Activated gamma-delta T cell (primary cell): ENCODE data around the gene PKIG.

Source experiments
- DNase-seq: peaks from one replicate; lab custom pipeline; 2025; lab: John Stamatoyannopoulos, UW

PKIG gene

GRCh38 chr20:44619294-44619693, 36.9 kb downstream of the PKIG start:
- DNase-seq = no peak

DNA sequence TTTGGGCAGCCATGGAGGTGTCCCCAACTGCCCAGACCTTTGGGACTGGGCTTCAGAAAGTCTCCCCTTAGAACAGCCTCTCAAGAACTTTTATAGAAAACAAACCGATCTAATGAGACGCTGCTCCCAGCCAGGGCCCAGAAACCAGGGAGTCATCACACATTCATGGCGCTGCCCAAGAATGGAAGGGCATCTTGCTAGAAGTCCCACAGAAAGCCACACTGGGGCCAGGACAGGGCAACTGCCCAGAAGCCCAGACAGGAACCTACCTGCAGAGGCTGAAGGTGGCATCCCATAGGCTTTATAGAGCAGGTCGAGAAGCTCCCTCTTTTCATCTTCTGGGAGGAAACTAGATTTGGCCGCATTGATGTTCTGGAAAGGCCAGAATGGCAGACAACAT, 37.7 kb downstream of the PKIG start:
- no peak for DNase-seq

- no peak for DNase-seq
These were observed 38.9 kb downstream of the PKIG start for GRCh38 chr20:44621325-44621724.

- DNase-seq = no peak
These were observed 39.6 kb downstream of the PKIG start for GRCh38 chr20:44621939-44622338.

DNA sequence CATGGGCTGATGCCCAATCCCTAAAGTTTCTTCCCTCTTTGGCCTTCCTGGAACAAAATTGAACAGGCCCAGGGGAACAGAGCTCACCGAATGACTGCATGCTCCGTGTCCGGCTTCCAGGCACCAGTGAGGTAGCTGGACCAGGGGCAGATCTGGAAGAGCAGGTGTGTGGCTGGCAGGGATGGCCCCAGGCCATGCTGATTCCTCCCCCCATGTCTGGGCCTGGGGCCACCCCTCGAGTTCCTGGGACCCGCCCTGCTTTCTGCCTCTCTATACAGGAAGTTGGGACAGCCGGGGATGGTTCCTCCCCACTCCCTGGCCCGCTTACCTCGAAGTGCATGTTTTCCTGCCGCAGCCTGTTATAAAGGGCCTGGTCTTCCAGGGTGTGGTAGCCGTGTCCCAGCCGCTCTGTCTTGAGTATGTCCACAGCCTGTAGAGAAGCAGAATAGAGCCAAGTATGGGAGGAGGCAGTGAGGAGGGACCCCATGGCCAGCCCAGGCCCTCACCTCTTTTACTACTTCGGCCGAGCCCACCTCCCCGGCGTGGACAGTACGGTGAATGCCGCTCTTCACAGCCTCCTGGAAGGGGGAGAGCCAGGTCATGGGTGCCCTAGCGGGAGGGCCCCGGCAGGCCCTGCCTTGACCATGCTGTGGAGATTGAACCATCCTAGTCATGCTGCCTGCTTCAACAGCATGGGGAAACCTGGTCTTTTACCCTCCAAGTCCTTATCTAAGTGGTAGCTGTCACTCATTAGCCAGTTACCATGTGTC, 40.3 kb downstream of the PKIG start:
- no peak for DNase-seq

- no peak for DNase-seq
These were observed 41.8 kb downstream of the PKIG start for GRCh38 chr20:44624152-44624551.

DNA sequence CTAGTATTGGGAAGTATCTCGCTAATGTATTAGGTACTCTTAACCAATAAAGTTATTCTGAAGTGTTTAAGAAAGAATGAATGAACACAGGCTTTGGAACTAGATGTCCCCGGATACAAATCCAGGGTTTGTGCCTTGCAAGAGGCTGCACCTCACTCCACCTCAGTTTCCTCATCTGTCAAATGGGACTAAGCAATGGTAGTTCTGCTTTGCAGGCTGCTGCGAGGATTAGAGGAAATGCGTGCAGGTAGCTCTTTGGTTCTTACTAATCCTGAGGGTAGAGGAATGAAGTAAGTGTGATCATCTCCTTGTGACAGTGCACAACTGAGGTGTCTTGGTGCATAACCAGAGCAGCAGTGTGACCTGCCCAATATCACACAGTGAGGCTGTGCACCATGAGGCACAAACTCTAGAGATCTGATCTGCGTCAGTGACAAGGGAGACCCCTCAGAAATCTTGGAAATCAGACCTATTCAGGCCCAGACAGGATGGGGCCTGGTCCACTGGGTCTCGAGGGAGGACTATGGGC, 42.4 kb downstream of the PKIG start:
- DNase-seq = no peak

DNA sequence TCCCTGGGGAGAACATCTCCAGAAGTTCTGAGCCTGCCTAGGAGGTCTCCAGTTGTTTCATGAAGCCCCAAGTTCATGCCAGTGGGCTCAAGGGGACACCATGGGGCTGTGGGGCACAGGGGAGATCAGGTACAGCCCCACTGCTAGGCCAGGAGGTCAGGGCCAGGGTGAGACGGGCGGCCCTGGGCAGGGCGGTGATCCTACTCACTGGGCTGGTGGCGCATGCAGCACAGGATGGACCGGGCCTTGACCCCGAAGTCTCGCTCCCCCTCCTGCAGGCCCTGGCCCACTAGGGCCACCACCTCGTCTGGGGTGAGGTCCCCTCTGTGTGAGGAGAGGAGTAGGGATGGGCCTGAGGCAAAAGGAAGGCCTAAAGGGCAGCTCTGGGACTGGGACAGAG, 43.0 kb downstream of the PKIG start:
- DNase-seq = no peak

DNA sequence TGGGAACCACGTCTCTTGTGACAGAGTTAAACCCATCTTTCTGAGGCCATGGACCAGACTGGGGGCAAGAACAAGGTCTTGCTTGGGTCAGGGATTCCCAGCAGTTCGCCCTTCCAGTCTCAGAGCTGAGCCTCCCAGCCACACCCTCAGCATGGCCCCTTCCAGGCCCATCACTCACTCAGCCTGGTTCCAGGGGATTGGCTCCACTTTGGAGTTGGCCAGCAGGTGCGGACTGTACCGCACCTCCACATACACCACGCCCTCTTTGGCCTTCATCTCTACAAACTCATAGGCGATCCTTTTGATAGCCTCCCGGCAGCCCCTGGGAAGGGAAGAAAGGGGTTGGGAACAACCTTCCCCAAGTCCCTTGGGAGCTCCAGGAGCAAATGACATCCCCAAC, 43.9 kb downstream of the PKIG start:
- DNase-seq = no peak

- no peak for DNase-seq
These were observed 45.1 kb downstream of the PKIG start for GRCh38 chr20:44627364-44628010.

DNA sequence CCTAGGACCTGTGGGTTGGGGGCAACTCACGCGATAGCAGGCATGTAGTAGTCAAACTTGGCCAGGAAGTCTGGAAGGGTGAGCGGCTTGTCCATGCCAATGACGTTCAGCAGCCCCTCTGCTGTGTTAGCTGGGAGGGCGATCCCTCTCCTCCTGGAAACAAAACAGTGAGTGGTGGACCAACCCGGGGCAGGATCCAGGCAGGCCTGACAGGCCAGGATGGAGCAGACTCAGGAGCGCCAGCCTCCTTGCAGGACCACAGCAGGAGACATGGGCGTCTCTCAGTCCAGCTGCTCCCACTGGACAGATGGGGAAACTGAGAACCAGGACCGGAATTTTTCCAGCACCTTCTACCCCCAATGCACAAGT, 46.6 kb downstream of the PKIG start:
- no peak for DNase-seq

GRCh38 chr20:44629542-44629941, 47.2 kb downstream of the PKIG start:
- DNase-seq = no peak

- no peak for DNase-seq
These were observed 47.9 kb downstream of the PKIG start for GRCh38 chr20:44630297-44630696.

DNA sequence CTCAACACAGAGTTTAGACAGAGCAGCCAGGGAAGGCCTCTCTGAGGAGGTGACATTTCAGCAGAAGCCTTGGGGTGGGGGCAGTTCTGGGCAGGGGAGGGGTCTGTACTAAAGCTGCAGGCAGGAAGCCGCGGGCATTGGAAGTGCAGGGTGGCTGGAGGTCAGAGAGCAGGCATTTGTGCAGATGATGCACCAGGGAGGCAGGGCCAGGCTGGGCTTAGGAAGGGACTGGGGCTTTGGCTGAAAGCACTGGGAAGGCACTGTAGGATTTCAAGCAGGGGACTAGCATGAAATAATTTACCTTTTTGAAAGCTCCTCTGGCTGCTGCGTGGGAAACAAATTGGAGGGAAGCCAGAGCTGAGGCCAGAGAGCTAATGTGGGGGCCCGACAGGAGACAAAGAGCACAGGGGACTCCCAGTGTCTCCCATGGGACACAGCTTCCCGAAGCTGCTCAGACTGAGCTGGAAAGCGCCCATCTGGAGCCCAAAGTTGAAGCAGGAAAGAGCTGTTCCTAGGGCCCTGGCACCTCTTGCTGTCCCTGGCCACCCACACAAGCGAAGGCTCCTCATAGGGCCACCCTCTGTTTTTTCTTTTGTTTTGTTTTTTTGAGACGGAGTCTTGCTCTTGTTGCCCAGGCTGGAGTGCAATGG, 49.8 kb downstream of the PKIG start:
- no peak for DNase-seq

- no peak for DNase-seq
These were observed 50.9 kb downstream of the PKIG start for GRCh38 chr20:44633187-44633810.

DNA sequence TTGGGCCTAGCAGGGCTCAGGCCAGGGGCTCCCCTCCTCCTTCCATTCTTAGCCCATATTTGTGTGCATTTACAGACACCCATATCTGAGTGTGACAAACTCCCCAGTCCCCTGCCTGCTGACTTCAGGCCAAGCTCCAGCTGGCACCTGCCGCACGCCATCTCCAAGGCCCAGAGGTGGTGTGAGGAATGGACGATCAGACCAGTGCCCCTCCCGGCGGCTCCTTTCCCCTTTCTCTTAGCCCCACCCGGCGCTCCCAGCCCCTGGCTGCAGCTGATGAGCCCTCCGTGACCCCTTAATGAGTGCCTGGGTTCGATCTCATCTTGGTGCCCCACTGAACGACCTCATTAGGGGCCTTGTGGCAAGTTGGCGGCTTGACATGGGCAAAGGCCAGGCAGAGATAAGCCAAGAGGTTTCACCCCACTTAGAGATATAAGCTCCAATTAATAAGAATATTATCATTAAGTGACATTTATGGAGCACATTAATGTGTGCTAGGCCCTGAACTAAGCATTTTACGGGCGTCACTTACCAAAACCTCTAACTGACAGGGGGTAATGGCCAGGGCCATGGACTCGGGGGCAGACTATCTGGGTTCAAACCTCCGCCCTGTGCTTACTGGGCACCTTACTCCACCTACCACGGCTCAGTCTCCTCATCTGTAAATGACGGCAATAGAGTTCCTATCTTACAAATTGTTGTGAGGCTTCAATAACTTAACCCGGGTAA, 51.7 kb downstream of the PKIG start:
- DNase-seq = no peak

GRCh38 chr20:44635877-44636276, 53.5 kb downstream of the PKIG start:
- no peak for DNase-seq

DNA sequence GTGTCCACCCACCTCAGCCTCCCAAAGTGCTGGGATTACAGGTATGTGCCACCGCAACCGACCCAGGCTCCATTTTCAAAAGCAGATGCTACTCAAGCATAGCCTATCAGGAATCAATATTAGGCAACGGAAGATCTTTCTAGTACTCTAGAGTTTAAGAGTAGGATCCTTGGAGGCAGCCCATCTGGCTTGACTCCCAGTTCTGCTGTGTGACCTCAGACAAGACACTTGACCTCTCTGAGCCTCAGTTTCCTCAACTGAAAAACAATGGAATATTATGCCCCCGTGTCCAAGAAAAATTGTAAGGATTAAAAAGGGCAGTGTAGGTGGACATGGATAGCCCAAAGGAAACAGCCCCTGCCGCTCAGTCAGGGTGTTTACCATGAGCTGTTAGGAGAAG, 54.7 kb downstream of the PKIG start:
- no peak for DNase-seq

DNA sequence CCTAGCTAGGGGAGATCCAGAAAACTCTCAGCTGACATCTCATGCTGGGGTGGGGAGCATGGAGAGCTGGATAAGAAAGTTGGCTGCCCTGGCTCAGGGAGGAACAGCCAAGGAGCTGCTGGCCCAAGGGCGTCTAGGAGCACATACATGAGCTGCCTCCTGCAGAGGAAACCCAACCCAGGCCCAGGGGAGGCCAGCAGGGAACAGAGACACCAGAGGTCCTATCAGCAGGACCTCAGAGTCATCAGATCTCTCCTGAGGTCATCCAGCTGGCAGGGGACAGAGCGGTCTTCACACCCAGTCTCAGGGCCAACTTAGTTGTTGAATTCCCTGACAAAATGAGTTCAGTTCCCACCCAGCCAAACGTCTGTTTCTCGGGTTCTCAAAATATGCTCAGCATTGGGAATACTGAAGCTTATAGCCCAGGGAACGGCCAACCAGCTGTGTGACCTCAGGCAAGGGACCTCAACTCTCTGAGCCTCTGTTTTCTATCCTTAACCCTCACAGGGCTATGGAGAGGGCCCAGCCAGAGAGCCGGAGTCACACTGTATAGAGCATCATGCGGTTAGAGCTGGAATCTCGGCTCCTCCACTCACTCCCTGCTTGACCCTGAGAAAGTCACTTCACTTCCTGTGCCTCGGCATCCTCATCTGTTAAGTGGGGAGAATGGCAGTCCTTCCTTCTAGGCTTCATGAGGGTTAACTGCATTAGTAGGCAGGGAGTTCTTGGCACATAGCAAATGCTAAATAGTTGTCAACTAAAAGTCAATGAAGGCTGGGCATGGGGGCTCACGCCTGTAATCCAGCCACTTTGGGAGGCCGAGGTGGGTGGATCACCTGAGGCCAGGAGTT, 55.4 kb downstream of the PKIG start:
- no peak for DNase-seq

DNA sequence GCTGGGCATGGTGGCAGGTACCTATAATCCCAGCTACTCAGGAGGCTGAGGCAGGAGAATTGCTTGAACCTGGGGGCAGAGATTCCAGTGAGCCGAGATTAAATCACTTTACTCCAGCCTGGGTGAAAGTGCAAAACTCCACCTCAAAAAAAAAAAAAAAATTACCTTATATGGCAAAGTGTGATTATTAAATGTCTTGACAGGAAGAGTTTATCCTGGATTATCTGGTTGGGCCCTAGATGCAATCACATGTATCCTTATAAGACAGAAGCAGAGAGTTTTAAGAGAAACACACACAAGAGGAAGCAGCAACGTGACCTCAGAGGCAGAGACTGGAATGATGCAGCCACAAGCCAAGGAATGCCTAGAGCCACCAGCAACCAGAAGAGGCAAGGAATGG, 58.1 kb downstream of the PKIG start:
- no peak for DNase-seq

DNA sequence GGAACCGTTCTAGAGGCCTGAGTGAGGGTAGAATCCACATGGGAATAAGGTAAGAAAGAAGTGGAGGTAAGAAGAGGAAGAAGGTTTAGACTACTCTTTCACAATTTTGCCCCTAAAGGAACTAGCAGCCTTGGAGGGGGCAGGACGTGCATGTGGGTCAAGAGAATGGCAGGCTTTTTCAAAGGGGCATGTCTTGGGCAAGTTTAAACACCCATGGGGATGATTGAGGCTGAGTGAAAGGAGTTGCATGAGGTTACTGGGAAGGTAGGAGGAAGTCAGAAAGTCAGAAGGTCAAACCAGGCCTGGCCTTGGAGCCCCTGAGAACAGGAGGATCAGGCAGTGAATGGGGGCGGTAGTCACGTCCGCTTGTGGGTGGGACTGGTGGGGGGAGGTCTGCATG, 58.9 kb downstream of the PKIG start:
- DNase-seq = no peak
